Epithelial cell of proximal tubule (primary cell): ENCODE data around the gene HCK. TPM values are rescaled to one million over a fixed set of nuclear protein-coding genes. Genes with fewer than 3 reads are reported as not detected.
"Not testable (repeated sequence)": the region's sequence is repeated elsewhere in the genome, so short reads cannot be mapped to it uniquely, and the experiment has no call there.

Experiments used
- DNase-seq: peaks from one replicate; pipeline ENCODE4 v3.0.0-alpha.2; 2011; ENCODE audit warnings: low read depth
- H3K4me3 ChIP-seq: 2 replicates; pipeline ENCODE4 v1.5.1; 2011; ENCODE audit warnings: low read depth, mild to moderate bottlenecking, low read length
- CTCF ChIP-seq: conservative IDR thresholded peaks from 2 replicates; pipeline ENCODE4 v1.5.1; 2012; ENCODE audit warnings: low read depth, mild to moderate bottlenecking, low read length
- total RNA-seq: library from RNA; depleted of rRNA; stranded (reverse); fragments of >200 nt; gene quantifications from 2 replicates; pipeline ENCODE4 v1.2.3, GENCODE V29; 2015

HCK gene
- total RNA-seq, 1 donor from 2014 or later: not detected

GRCh38 chr20:32029561-32029960 is 22.5 kb upstream of the HCK start:
- no peak for TF ChIP-seq CTCF
- H3K4me3 ChIP-seq: no peak overlapping the region
- DNase-seq: no peak

DNA sequence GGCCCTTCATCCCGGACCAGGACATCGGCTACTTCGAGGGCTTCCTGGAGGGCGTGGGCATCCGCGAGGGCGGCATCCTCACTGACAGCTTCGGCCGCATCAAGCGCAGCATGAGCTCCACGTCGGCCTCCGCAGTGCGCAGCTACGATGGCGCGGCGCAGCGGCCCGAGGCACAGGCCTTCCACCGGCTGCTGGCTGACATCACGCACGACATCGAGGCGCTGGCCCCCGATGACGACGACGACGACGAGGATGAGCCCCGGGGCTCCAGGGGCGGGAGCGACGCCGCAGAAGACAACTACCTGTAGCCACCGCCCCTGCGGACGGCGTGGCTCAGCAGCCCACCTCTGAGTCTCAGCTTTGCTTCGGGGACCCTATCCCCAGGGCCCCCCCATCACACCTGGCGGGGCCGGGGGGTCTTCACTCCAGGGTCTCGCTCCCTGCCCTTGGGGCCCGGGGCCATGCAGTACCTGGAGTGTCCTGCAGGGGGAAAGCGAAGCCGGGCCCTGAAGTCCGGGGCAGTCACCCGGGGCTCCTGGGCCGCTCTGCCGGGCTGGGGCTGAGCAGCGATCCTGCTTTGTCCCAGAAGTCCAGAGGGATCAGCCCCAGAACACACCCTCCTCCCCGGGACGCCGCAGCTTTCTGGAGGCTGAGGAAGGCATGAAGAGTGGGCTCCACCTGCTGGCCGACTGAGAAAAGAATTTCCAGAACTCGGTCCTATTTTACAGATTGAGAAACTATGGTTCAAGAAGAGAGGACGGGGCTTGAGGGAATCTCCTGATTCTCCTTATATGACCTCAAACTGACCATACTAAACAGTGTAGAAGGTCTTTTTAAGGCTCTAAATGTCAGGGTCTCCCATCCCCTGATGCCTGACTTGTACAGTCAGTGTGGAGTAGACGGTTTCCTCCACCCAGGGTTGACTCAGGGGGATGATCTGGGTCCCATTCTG is 20.8 kb upstream of the HCK start:
- peak; percentile 16 for DNase-seq
- TF ChIP-seq CTCF: peak; percentile 91
- H3K4me3 ChIP-seq: peak overlapping the region; percentile 24

GRCh38 chr20:32033316-32033715 is 18.7 kb upstream of the HCK start:
- no peak for DNase-seq
- no peak overlapping the region for H3K4me3 ChIP-seq
- no peak for TF ChIP-seq CTCF

DNA sequence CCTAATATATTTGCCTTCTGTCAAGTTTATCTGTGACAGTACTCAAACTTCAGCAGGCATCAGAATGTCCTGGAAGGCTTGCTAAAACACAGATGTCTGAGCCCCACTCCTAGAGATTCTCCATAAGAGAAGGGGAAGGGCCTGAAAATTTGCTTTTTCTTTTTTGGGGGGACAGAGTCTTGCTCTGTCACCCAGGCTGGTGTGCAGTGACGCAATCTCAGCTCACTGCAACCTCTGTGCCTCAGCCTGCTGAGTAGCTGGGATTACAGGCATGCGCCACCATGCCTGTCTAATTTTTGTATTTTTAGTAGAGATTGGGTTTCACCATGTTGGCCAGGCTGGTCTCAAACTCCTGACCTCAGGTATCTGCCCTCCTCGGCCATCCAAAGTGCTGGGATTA is 18.3 kb upstream of the HCK start:
- H3K4me3 ChIP-seq, DNase-seq: not testable (repeated sequence)

GRCh38 chr20:32034581-32035425 is 17.2 kb upstream of the HCK start:
- no peak for DNase-seq
- peak; percentile 54 for TF ChIP-seq CTCF

DNA sequence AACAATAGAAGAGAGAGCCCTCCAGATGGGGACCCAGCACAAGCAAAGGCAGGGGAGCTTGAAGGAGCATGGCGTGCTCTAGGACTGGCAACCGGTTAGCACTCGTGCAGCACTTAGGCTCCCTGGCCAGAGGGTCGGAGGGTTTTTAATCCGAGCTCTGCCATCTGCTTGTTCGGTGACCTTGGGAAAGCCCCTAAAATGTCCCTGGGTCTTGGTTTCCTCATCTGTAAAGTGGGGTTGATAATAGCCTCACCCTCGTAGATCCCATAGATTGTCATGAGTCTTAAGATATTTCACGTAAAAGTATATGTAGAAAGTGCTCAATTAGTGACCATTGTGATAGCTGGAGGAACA is 16.6 kb upstream of the HCK start:
- DNase-seq: no peak
- TF ChIP-seq CTCF: no peak
- no peak overlapping the region for H3K4me3 ChIP-seq

More at GRCh38 chr20:32034581-32035425, 17.2 kb upstream of the HCK start:
- no peak overlapping the region for H3K4me3 ChIP-seq

- no peak for DNase-seq
- TF ChIP-seq CTCF: no peak
- H3K4me3 ChIP-seq: no peak overlapping the region
Observed at GRCh38 chr20:32036252-32036651, 15.8 kb upstream of the HCK start.
